HepG2 (cell line): ENCODE data around the gene DENND5B.

Experiments used
- ARID2 ChIP-seq: sonication (generic); formaldehyde crosslinking; IDR thresholded peaks from 2 replicates; pipeline ENCODE4 v1.8.1; 2022; ENCODE audit warnings: mild to moderate bottlenecking, missing genetic modification reagents, borderline replicate concordance
- ATAD3A ChIP-seq: sonication (generic); formaldehyde crosslinking; IDR thresholded peaks from 2 replicates; pipeline ENCODE4 v1.4.0; 2020; ENCODE audit warnings: missing genetic modification reagents
- ERF ChIP-seq: IDR thresholded peaks from 2 replicates; pipeline ENCODE4 v1.6.1; 2018; ENCODE audit warnings: missing biosample characterization, missing genetic modification reagents
- FOXK1 ChIP-seq: sonication (generic); formaldehyde crosslinking; IDR thresholded peaks from 2 replicates; pipeline ENCODE4 v1.4.0; 2020; ENCODE audit warnings: low read depth, missing genetic modification reagents, borderline replicate concordance
- KDM1A ChIP-seq: IDR thresholded peaks from 2 replicates; pipeline ENCODE4 v1.6.1; 2016; ENCODE audit warnings: missing compliant biosample characterization
- NR3C1 ChIP-seq: sonication (generic); formaldehyde crosslinking; IDR thresholded peaks from 2 replicates; pipeline ENCODE4 v1.4.0; 2020; ENCODE audit warnings: missing genetic modification reagents
- POLR2A ChIP-seq, 2 experiments: IDR thresholded peaks; 2 replicates each; pipeline ENCODE4 v1.6.1; 2011; ENCODE audit warnings: low read depth in 2 of 2, low read length in 2 of 2, mild to moderate bottlenecking in 1 of 2, moderate library complexity in 1 of 2; ENCODE audit not compliant: insufficient read depth in 1 of 2
- ZEB1 ChIP-seq: IDR thresholded peaks from 2 replicates; pipeline ENCODE4 v1.6.1; 2012; ENCODE audit warnings: mild to moderate bottlenecking, low read depth, inconsistent platforms; ENCODE audit not compliant: insufficient replicate concordance
- ZNF10 ChIP-seq: sonication (generic); formaldehyde crosslinking; IDR thresholded peaks from 2 replicates; pipeline ENCODE4 v1.4.0; 2020; ENCODE audit warnings: mild to moderate bottlenecking, low read depth, missing genetic modification reagents, borderline replicate concordance
- TF ChIP-seq, protein P1 (sequence below): sonication (generic); formaldehyde crosslinking; IDR thresholded peaks from 2 replicates; pipeline ENCODE4 v1.8.0; 2022; ENCODE audit warnings: missing genetic modification reagents, mild to moderate bottlenecking, borderline replicate concordance
- TF ChIP-seq, protein P2 (sequence below): sonication (generic); formaldehyde crosslinking; IDR thresholded peaks from 2 replicates; pipeline ENCODE4 v1.5.0; 2020; ENCODE audit warnings: mild to moderate bottlenecking, missing genetic modification reagents, moderate library complexity

DNA sequence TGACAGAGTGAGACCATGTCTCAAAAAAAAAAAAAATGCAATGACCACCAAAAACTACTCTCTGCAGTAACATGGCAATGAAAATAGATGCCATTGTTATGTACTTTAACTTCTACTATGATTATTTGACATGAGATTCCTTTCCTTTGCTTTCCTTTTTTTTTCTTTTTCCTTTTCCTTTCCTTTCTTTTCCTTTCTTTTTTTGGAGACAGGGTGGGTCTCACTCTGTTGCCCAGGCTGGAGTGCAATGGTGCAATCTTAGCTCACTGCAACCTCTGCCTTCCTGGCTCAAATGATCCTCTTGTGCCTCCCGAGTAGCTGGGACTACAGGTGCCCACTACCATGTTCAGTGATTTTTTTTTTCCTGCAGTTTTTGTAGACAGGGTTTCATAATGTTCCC, 43.7 kb upstream of the DENND5B start:
- TF ChIP-seq ZNF10 (CRISPR knock-in tag) (no peak), FOXK1 (CRISPR knock-in tag) (no peak), ERF (no peak), ATAD3A (CRISPR knock-in tag) (no peak), ARID2 (CRISPR knock-in tag) (no peak), POLR2A (IDR thresholded peaks at IDR 0.05; ENCODE audit: insufficient read depth in 1 of 2, low read depth in 2 of 2, low read length in 2 of 2) (no peak), ZEB1 (no peak), NR3C1 (CRISPR knock-in tag) (no peak), KDM1A (no peak)
- TF ChIP-seq, protein P1, sequence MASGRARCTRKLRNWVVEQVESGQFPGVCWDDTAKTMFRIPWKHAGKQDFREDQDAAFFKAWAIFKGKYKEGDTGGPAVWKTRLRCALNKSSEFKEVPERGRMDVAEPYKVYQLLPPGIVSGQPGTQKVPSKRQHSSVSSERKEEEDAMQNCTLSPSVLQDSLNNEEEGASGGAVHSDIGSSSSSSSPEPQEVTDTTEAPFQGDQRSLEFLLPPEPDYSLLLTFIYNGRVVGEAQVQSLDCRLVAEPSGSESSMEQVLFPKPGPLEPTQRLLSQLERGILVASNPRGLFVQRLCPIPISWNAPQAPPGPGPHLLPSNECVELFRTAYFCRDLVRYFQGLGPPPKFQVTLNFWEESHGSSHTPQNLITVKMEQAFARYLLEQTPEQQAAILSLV (CRISPR knock-in tag), result no peak
- TF ChIP-seq, protein P2, sequence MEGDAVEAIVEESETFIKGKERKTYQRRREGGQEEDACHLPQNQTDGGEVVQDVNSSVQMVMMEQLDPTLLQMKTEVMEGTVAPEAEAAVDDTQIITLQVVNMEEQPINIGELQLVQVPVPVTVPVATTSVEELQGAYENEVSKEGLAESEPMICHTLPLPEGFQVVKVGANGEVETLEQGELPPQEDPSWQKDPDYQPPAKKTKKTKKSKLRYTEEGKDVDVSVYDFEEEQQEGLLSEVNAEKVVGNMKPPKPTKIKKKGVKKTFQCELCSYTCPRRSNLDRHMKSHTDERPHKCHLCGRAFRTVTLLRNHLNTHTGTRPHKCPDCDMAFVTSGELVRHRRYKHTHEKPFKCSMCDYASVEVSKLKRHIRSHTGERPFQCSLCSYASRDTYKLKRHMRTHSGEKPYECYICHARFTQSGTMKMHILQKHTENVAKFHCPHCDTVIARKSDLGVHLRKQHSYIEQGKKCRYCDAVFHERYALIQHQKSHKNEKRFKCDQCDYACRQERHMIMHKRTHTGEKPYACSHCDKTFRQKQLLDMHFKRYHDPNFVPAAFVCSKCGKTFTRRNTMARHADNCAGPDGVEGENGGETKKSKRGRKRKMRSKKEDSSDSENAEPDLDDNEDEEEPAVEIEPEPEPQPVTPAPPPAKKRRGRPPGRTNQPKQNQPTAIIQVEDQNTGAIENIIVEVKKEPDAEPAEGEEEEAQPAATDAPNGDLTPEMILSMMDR (CRISPR knock-in tag), result no peak
